ENCODE data around the gene SLC5A1.

- TF ChIP-seq CTCF (IDR thresholded peaks at IDR 0.05), result no peak
- TF ChIP-seq POLR2A (IDR thresholded peaks at IDR 0.05), result no peak
- no peak for TF ChIP-seq EP300 (IDR thresholded peaks at IDR 0.05)
These were observed 54.0 kb downstream of the SLC5A1 start for GRCh38 chr22:32097018-32097417.
